Panc1 (cell line): ENCODE results near the gene RIOK3. TPM values are rescaled to one million over a fixed set of nuclear protein-coding genes. Genes with fewer than 3 reads are reported as not detected.

Experiments used
- ATAC-seq: fragments of 200-7000 bp; cut with Tn5 transposase; 2 replicates; pipeline ENCODE4 v1.9.1; 2020; ENCODE audit warnings: mild to moderate bottlenecking, moderate library complexity
- BruUV-seq: library from RNA; stranded (reverse); fragments of 400-500 nt; replicated peaks from 2 replicates; lab custom pipeline; 2021; lab: Mats Ljungman, UMichigan
- CTCF ChIA-PET: fragments of 300-600 bp; sonication (Branson Sonifier 250); formaldehyde crosslinking; loops from one replicate; lab custom pipeline; 2022; ENCODE audit warnings: antibody characterized with exemption; lab: Charles Lee
- POLR2A ChIA-PET: fragments of 300-600 bp; sonication (Branson Sonifier 250); formaldehyde crosslinking; loops from one replicate; lab custom pipeline; 2022; ENCODE audit warnings: antibody characterized with exemption; lab: Charles Lee
- DNase-seq: peaks from one replicate; pipeline ENCODE4 v3.0.0-alpha.2; 2010; ENCODE audit warnings: low read depth, low spot score
- H3K27ac ChIP-seq: 2 replicates; pipeline ENCODE4 v1.5.1; 2011; ENCODE audit warnings: mild to moderate bottlenecking, low read length, inconsistent platforms
- H3K27me3 ChIP-seq: fragments of 200-500 bp; sonication (Bioruptor generic); 2 replicates; pipeline ENCODE4 v1.6.0; 2014; ENCODE audit warnings: low read length, inconsistent platforms; ENCODE audit not compliant: control insufficient read depth, insufficient read depth
- H3K36me3 ChIP-seq: fragments of 200-500 bp; sonication (Bioruptor generic); 2 replicates; pipeline ENCODE4 v1.5.1; 2014; ENCODE audit warnings: inconsistent platforms, mild to moderate bottlenecking, low read length, moderate library complexity; ENCODE audit not compliant: control insufficient read depth, insufficient read depth
- H3K4me1 ChIP-seq: 2 replicates; pipeline ENCODE4 v1.5.1; 2011; ENCODE audit warnings: inconsistent platforms, mild to moderate bottlenecking, low read length, moderate library complexity; ENCODE audit not compliant: control insufficient read depth, insufficient read depth
- H3K4me3 ChIP-seq, 2 experiments: 2 replicates each; pipeline ENCODE4 v1.5.1; 2011 to 2012; ENCODE audit warnings: low read depth in 2 of 2, low read length in 2 of 2, mild to moderate bottlenecking in 2 of 2, inconsistent platforms in 1 of 2, moderate library complexity in 1 of 2
- H3K9me3 ChIP-seq: fragments of 200-500 bp; sonication (Bioruptor generic); 2 replicates; pipeline ENCODE4 v1.5.1; 2014; ENCODE audit warnings: low read depth, mild to moderate bottlenecking, inconsistent platforms, low read length, moderate library complexity; ENCODE audit not compliant: control insufficient read depth, insufficient read depth
- CTCF ChIP-seq: fragments of 450-650 bp; IDR thresholded peaks from 2 replicates; pipeline ENCODE4 v1.5.1; 2017; ENCODE audit warnings: mild to moderate bottlenecking
- POLR2AphosphoS5 ChIP-seq: IDR thresholded peaks from 2 replicates; pipeline ENCODE4 v1.6.1; 2012; ENCODE audit warnings: mild to moderate bottlenecking, low read depth, low read length, moderate library complexity
- REST ChIP-seq, 2 experiments: IDR thresholded peaks; 2 replicates each; pipeline ENCODE4 v1.6.1; 2011 to 2012; ENCODE audit warnings: low read depth in 2 of 2, control low read depth in 1 of 2, low read length in 1 of 2, mild to moderate bottlenecking in 1 of 2, moderate library complexity in 1 of 2; ENCODE audit not compliant: insufficient read depth in 1 of 2
- SIN3A ChIP-seq: IDR thresholded peaks from 2 replicates; pipeline ENCODE4 v1.6.1; 2012; ENCODE audit warnings: low read depth, mild to moderate bottlenecking, low read length, moderate library complexity, borderline replicate concordance; ENCODE audit not compliant: insufficient read depth
- TCF7L2 ChIP-seq: IDR thresholded peaks from 2 replicates; pipeline ENCODE4 v1.6.1; 2011; ENCODE audit warnings: mild to moderate bottlenecking, low read depth, low read length, inconsistent platforms
- in situ Hi-C: cut with HindIII; loops from 2 replicates; pipeline ENCODE4 v1.10.0; 2016; ENCODE audit warnings: low sequenced_read_pairs, low pct_unique_long_range_greater_than_20kb
- intact Hi-C: fragments of 100-400 bp; cut with micrococcal nuclease; formaldehyde crosslinking; loops from one replicate; pipeline ENCODE4 v1.10.0; 2022; ENCODE audit not compliant: unreplicated experiment
- total RNA-seq: library from RNA; stranded (reverse); gene quantifications from one replicate; pipeline ENCODE4 v1.2.1, GENCODE V29; 2021; ENCODE audit not compliant: unreplicated experiment

RIOK3 gene
- total RNA-seq, 1 experiment from 2014 or later, result 74.7 TPM

GRCh38 chr18:23452347-23452727 lies 750 bp upstream of the RIOK3 start:
- peak overlapping the region; percentile 96 to 97 for H3K4me3 ChIP-seq
- TF ChIP-seq CTCF (no peak), REST (IDR thresholded peaks at IDR 0.05; ENCODE audit: insufficient read depth in 1 of 2, low read depth in 2 of 2, low read length in 1 of 2) (no peak), SIN3A (no peak), TCF7L2 (no peak)
- H3K27me3 ChIP-seq, result no peaks in the 10 kb centered on the region
- ATAC-seq (no peak), DNase-seq (no peak)
- no peaks in the 10 kb centered on the region for H3K9me3 ChIP-seq
- peak overlapping the region; percentile 96 for H3K27ac ChIP-seq
- ChIA-PET POLR2A (no interaction called here), CTCF (no interaction called here)
- in situ Hi-C loops (no loop called here), intact Hi-C loops (no loop called here)
- BruUV-seq, result TSS peak; percentile 86
- peaks cover 17% of the 10 kb centered on the region for H3K4me1 ChIP-seq
- H3K36me3 ChIP-seq, result peaks cover 15% of the 10 kb centered on the region

- peak overlapping the region; percentile 96 to 97 for H3K4me3 ChIP-seq
- peak; percentile 60 for ATAC-seq
- CTCF ChIA-PET, result interaction anchor here (0.5 to 0.6 kb wide), 2 partner anchors 362 to 419 kb away, joined by 5 read pairs; no protein-coding TSS in a partner anchor
- H3K27ac ChIP-seq, result peak overlapping the region; percentile 96
- POLR2A ChIA-PET, result no interaction called here
- DNase-seq, result no peak
- H3K27me3 ChIP-seq, result no peaks in the 10 kb centered on the region
- in situ Hi-C loops (no loop called here), intact Hi-C loops (no loop called here)
- H3K9me3 ChIP-seq, result no peaks in the 10 kb centered on the region
- H3K4me1 ChIP-seq, result peaks cover 29% of the 10 kb centered on the region
- BruUV-seq, result no TSS peak
- no peak for TF ChIP-seq POLR2AphosphoS5
- TF ChIP-seq TCF7L2, result no peak
- TF ChIP-seq REST (IDR thresholded peaks at IDR 0.05; ENCODE audit: insufficient read depth in 1 of 2, low read depth in 2 of 2, low read length in 1 of 2), result no peak
- no peak for TF ChIP-seq SIN3A
- TF ChIP-seq CTCF, result no peak
- peaks cover 15% of the 10 kb centered on the region for H3K36me3 ChIP-seq
These were observed 582 bp downstream of the RIOK3 start for GRCh38 chr18:23453680-23454058.
